Prostate gland (tissue), 2 donors: ENCODE results near the gene GMDS.

Source experiments
- CTCF ChIP-seq, 4 experiments: fragments of 200-600 bp in 2 of 4; fragments of 450-650 bp in 2 of 4; sonication (generic) in 2 of 4; IDR thresholded peaks; 1 replicate in 3 of 4; 2 replicates in 1 of 4; pipeline ENCODE4 v1.5.1; 2016 to 2019; ENCODE audit warnings: antibody characterized with exemption in 4 of 4, mild to moderate bottlenecking in 2 of 4, moderate library complexity in 2 of 4
- POLR2A ChIP-seq: fragments of 450-650 bp; IDR thresholded peaks from one replicate; pipeline ENCODE4 v1.6.1; 2016; ENCODE audit warnings: antibody characterized with exemption, mild to moderate bottlenecking
- POLR2AphosphoS5 ChIP-seq: sonication (generic); formaldehyde crosslinking; IDR thresholded peaks from one replicate; pipeline ENCODE4 v1.6.1; 2017; ENCODE audit warnings: antibody characterized with exemption

GRCh38 chr6:2026133-2026532 is 219.3 kb downstream of the GMDS start:
- TF ChIP-seq POLR2A (no peak), CTCF (IDR thresholded peaks at IDR 0.05) (no peak), POLR2AphosphoS5 (no peak)
